GM12873 (cell line): ENCODE data around the gene FRS3.

Experiments
- CTCF ChIP-seq: IDR thresholded peaks from 2 replicates; pipeline ENCODE4 v1.5.1; 2012; ENCODE audit warnings: low read depth, mild to moderate bottlenecking, moderate library complexity, low read length, control low read depth; ENCODE audit not compliant: insufficient read depth; ENCODE audit errors: missing control alignments

Gene FRS3

GRCh38 chr6:41759905-41760579 is 19.7 kb downstream of the FRS3 start:
- TF ChIP-seq CTCF = no peak

- TF ChIP-seq CTCF = no peak
Measured at GRCh38 chr6:41759106-41759904, 20.4 kb downstream of the FRS3 start.

GRCh38 chr6:41758641-41759035 is 21.1 kb downstream of the FRS3 start:
- TF ChIP-seq CTCF = no peak

- no peak for TF ChIP-seq CTCF
Measured at GRCh38 chr6:41757931-41758640, 21.6 kb downstream of the FRS3 start.

- TF ChIP-seq CTCF = no peak
Measured at GRCh38 chr6:41757271-41757670, 22.4 kb downstream of the FRS3 start.

- TF ChIP-seq CTCF = no peak
Measured at GRCh38 chr6:41756354-41756753, 23.3 kb downstream of the FRS3 start.

- TF ChIP-seq CTCF = no peak
Measured at GRCh38 chr6:41755895-41756294, 23.8 kb downstream of the FRS3 start.
